ENCODE measurements around the gene CCL24. TPM values are rescaled to one million over a fixed set of nuclear protein-coding genes. Genes with fewer than 3 reads are reported as not detected.
"Not testable (repeated sequence)": the region's sequence is repeated elsewhere in the genome, so short reads cannot be mapped to it uniquely, and the experiment has no call there.

CCL24 gene
- total RNA-seq, 2 experiments from 2014 or later: not detected

- H3K9me3 ChIP-seq (ENCODE audit: low read length): no peaks in the 10 kb centered on the region
- H4K20me1 ChIP-seq (ENCODE audit: insufficient read depth, low read length): no peaks in the 10 kb centered on the region
- no peaks in the 10 kb centered on the region for H3K9me2 ChIP-seq (ENCODE audit: insufficient read depth, low read length)
- intact Hi-C loops (cut with micrococcal nuclease; ENCODE audit: unreplicated experiment): loop anchor here (10.0 kb wide), 2 partner anchors 188 to 688 kb away; partner anchors contain the start of gene RCC1L
- H2AFZ ChIP-seq (ENCODE audit: low read length): peak overlapping the region; percentile 54; the same call in 1 of the 2 replicates
- no peaks in the 10 kb centered on the region for H3K79me2 ChIP-seq (ENCODE audit: insufficient read depth, low read depth, low read length)
- no peak overlapping the region for H3K4me3 ChIP-seq (ENCODE audit: low read depth, low read length, poor library complexity, severe bottlenecking)
- DNase-seq (ENCODE audit: low spot score): peak; percentile 84
- ChIA-PET POLR2A (interaction anchor here (0.6 to 1.4 kb wide), 7 partner anchors 18 to 156 kb away, joined by 3 to 7 read pairs (median 3); no protein-coding TSS in a partner anchor), CTCF (ENCODE audit: unreplicated experiment) (interaction anchor here (0.5 to 0.9 kb wide), 7 partner anchors 34 to 147 kb away, joined by 3 to 4 read pairs (median 3); no protein-coding TSS in a partner anchor)
- peaks cover 9% of the 10 kb centered on the region for H3K4me1 ChIP-seq (ENCODE audit: insufficient read depth, low read length, poor library complexity, severe bottlenecking)
- H3K36me3 ChIP-seq (ENCODE audit: insufficient read depth, low read length): no peaks in the 10 kb centered on the region
- TF ChIP-seq EZH2phosphoT487 (IDR thresholded peaks at IDR 0.05; ENCODE audit: borderline replicate concordance, low read depth, low read length): no peak
- TF ChIP-seq, protein P1, sequence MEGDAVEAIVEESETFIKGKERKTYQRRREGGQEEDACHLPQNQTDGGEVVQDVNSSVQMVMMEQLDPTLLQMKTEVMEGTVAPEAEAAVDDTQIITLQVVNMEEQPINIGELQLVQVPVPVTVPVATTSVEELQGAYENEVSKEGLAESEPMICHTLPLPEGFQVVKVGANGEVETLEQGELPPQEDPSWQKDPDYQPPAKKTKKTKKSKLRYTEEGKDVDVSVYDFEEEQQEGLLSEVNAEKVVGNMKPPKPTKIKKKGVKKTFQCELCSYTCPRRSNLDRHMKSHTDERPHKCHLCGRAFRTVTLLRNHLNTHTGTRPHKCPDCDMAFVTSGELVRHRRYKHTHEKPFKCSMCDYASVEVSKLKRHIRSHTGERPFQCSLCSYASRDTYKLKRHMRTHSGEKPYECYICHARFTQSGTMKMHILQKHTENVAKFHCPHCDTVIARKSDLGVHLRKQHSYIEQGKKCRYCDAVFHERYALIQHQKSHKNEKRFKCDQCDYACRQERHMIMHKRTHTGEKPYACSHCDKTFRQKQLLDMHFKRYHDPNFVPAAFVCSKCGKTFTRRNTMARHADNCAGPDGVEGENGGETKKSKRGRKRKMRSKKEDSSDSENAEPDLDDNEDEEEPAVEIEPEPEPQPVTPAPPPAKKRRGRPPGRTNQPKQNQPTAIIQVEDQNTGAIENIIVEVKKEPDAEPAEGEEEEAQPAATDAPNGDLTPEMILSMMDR (conservative IDR thresholded peaks at IDR 0.05; ENCODE audit: low read length): peak; percentile 92
- BruUV-seq (replicated peaks): no TSS peak
- H3K27ac ChIP-seq (ENCODE audit: low read depth, low read length, poor library complexity, severe bottlenecking): peak overlapping the region; percentile 35
- 0 out of 2 replicates have a peak overlapping the region, but pooled peaks have one; percentile 5 for H3K4me2 ChIP-seq (ENCODE audit: low read length)
These were observed 51.2 kb downstream of the CCL24 start for GRCh38 chr7:75762350-75762917.

DNA sequence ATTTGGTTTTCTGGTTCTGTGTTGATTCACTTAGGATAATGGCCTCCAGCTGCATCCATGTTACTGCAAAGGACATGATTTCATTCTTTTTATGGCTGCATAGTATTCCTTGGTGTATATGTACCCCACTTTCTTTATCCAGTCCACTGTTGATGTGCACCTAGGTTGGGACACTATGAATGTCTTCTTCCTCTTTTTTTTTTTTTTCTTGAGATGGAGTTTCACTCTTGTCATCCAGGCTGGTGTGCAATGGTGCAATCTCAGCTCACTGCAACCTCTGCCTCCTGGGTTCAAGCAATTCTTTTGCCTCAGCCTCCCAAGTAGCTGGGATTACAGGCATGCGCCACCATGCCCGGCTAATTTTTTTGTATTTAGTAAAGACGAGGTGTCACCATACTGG is 51.8 kb downstream of the CCL24 start:
- CTCF ChIA-PET (ENCODE audit: unreplicated experiment): interaction anchor here (0.5 to 0.9 kb wide), 4 partner anchors 37 to 146 kb away, joined by 3 to 4 read pairs (median 4); no protein-coding TSS in a partner anchor
- not testable (repeated sequence) for H3K4me2 ChIP-seq (ENCODE audit: low read length); H2AFZ ChIP-seq (ENCODE audit: low read length); H3K4me1 ChIP-seq (ENCODE audit: insufficient read depth, low read length, poor library complexity, severe bottlenecking); DNase-seq (ENCODE audit: low spot score); H4K20me1 ChIP-seq (ENCODE audit: insufficient read depth, low read length); H3K27ac ChIP-seq (ENCODE audit: low read depth, low read length, poor library complexity, severe bottlenecking); H3K4me3 ChIP-seq (ENCODE audit: low read depth, low read length, poor library complexity, severe bottlenecking); H3K79me2 ChIP-seq (ENCODE audit: insufficient read depth, low read depth, low read length); H3K36me3 ChIP-seq (ENCODE audit: insufficient read depth, low read length); H3K9me3 ChIP-seq (ENCODE audit: low read length); BruUV-seq (replicated peaks); H3K9me2 ChIP-seq (ENCODE audit: insufficient read depth, low read length)
- intact Hi-C loops (cut with micrococcal nuclease; ENCODE audit: unreplicated experiment): loop anchor here (10.0 kb wide), 2 partner anchors 187 to 687 kb away; partner anchors contain the start of gene RCC1L
- POLR2A ChIA-PET: interaction anchor here (0.6 to 1.4 kb wide), 6 partner anchors 18 to 155 kb away, joined by 3 to 7 read pairs (median 3); no protein-coding TSS in a partner anchor

Other genes with a start within 250 kb of the CCL24 start
- 15.0 and 15.8 TPM in 2 replicates for gene HIP1, start 74.9 kb downstream of the CCL24 start, total RNA-seq (2014; rRNA removed; shearing (Covaris generic))
- 27.8 and 30.5 TPM in 2 replicates for gene HIP1, start 74.9 kb downstream of the CCL24 start, total RNA-seq (2022)
- gene CCL26, start 41.6 kb downstream of the CCL24 start, total RNA-seq (2014; rRNA removed; shearing (Covaris generic)): not detected in 2 replicates
- gene CCL26, start 41.6 kb downstream of the CCL24 start, total RNA-seq (2022): not detected in 2 replicates
- gene RHBDD2, start 65.2 kb upstream of the CCL24 start, total RNA-seq (2014; rRNA removed; shearing (Covaris generic)): 10.9 and 20.3 TPM in 2 replicates
- 18.6 and 23.8 TPM in 2 replicates for gene RHBDD2, start 65.2 kb upstream of the CCL24 start, total RNA-seq (2022)
- gene POR, start 101.3 kb upstream of the CCL24 start, total RNA-seq (2014; rRNA removed; shearing (Covaris generic)): 30.8 and 41.5 TPM in 2 replicates
- 38.3 and 45.2 TPM in 2 replicates for gene POR, start 101.3 kb upstream of the CCL24 start, total RNA-seq (2022)
- 12.4 and 18.1 TPM in 2 replicates for gene TMEM120A, start 180.8 kb upstream of the CCL24 start, total RNA-seq (2014; rRNA removed; shearing (Covaris generic))
- 22.1 and 23.0 TPM in 2 replicates for gene TMEM120A, start 180.8 kb upstream of the CCL24 start, total RNA-seq (2022)
- 19.4 and 27.6 TPM in 2 replicates for gene STYXL1, start 234.2 kb upstream of the CCL24 start, total RNA-seq (2014; rRNA removed; shearing (Covaris generic))
- 37.4 and 40.9 TPM in 2 replicates for gene STYXL1, start 234.2 kb upstream of the CCL24 start, total RNA-seq (2022)
- gene MDH2, start 234.3 kb upstream of the CCL24 start, total RNA-seq (2014; rRNA removed; shearing (Covaris generic)): 110 and 155 TPM in 2 replicates
- 253 and 263 TPM in 2 replicates for gene MDH2, start 234.3 kb upstream of the CCL24 start, total RNA-seq (2022)